Ovary (tissue), 9 donors: Measurements from ENCODE around the gene GRAP2. TPM values are rescaled to one million over a fixed set of nuclear protein-coding genes. Genes with fewer than 3 reads are reported as not detected.

ENCODE experiments used
- DNase-seq, 5 donors: peaks; one replicate each; pipeline ENCODE4 v3.0.0-alpha.2; 2019 to 2020
- H3K27ac ChIP-seq, 2 donors: fragments of 200-600 bp; one replicate each; pipeline versions ENCODE4 v1.5.1 to v1.8.0; 2019 to 2022
- H3K27me3 ChIP-seq: fragments of 200-600 bp; one replicate; pipeline ENCODE4 v1.8.0; 2022
- H3K36me3 ChIP-seq: fragments of 200-600 bp; sonication (generic); one replicate; pipeline ENCODE4 v1.5.1; 2019
- H3K4me1 ChIP-seq: one replicate; pipeline ENCODE4 v1.8.1; 2013; ENCODE audit warnings: mild to moderate bottlenecking, moderate library complexity; ENCODE audit not compliant: insufficient read depth
- H3K4me3 ChIP-seq: fragments of 200-600 bp; sonication (generic); one replicate; pipeline ENCODE4 v1.5.1; 2017
- H3K9me3 ChIP-seq, 2 donors: fragments of 200-600 bp in 1 of 2; sonication (generic) in 1 of 2; one replicate each; pipeline versions ENCODE4 v1.5.1 to v1.8.1; 2013 to 2019; ENCODE audit warnings: mild to moderate bottlenecking in 1 of 2, moderate library complexity in 1 of 2
- EP300 ChIP-seq: sonication (generic); formaldehyde crosslinking; IDR thresholded peaks from one replicate; pipeline ENCODE4 v1.6.1; 2017; ENCODE audit warnings: antibody characterized with exemption
- POLR2A ChIP-seq: fragments of 450-650 bp; IDR thresholded peaks from one replicate; pipeline ENCODE4 v1.6.1; 2017; ENCODE audit warnings: antibody characterized with exemption, mild to moderate bottlenecking, moderate library complexity
- WGBS, 3 donors: extraction: QIAGEN DNeasy Blood & Tissue Kit in 1 of 3; methylation state at CpG; one replicate each; pipeline versions ENCODE4 v1.1.5 to v1.1.7; 2013 to 2017; 5-methylcytosine and 5-hydroxymethylcytosine counted together
- intact Hi-C, 4 donors: fragments of 100-400 bp; cut with DNase I; formaldehyde crosslinking; loops; one replicate each; pipeline versions ENCODE4 v1.11.0 to v1.15.1; 2022 to 2023
- polyA plus RNA-seq, 2 donors: library from polyadenylated mRNA; stranded (reverse); fragments of 200-250 nt in 1 of 2; fragments of 350-450 nt in 1 of 2; fragmentation: Illumina TruSeq in 1 of 2; extraction: RNeasy Lipid Tissue Mini Kit (QIAGEN cat#74804) in 1 of 2; gene quantifications; one replicate each; pipeline ENCODE4 v1.2.3, GENCODE V29; 2013 to 2014
- total RNA-seq, 7 donors: library from RNA; depleted of rRNA in 2 of 7; stranded (reverse); fragments of >200 nt in 2 of 7; fragmentation: NEBNext Ultra II Directional in 3 of 7; extraction: Animal tissue kit (Norgen Biotek cat#: 25700) in 3 of 7; gene quantifications; one replicate each; pipeline versions ENCODE4 v1.1.0 to v1.2.4, GENCODE V29; 2016 to 2023
- TF ChIP-seq, protein P1 (sequence below), 3 donors: fragments of 450-650 bp in 2 of 3; fragments of 200-600 bp in 1 of 3; IDR thresholded peaks; one replicate each; pipeline versions ENCODE4 v1.5.1 to v1.8.0; 2016 to 2022; ENCODE audit warnings: antibody characterized with exemption in 3 of 3, mild to moderate bottlenecking in 1 of 3
- donor health status: DM: no; HTN: no; CAD: no; lungs with moderate emphysema.
- donor health status: DM: no; HTN: no; CAD: no.
- donor health status: Bipolar disorder and iron deficiency.
- donor health status: DM: yes; HTN: yes; CAD: no.
- donor health status: DM: no; HTN: no; CAD: no.
- donor health status: DM: yes; HTN: yes; CAD: no.

GRAP2 gene
- total and polyA plus RNA-seq, 9 donors, result 0.46 to 2.0 (median 0.75) TPM; not detected in 1

- no peak for DNase-seq
- no peak within 1 kb of the TSS for H3K4me3 ChIP-seq
- 74 to 79% (median 77%) methylated on average over 20 of the region's 20 CpGs for WGBS, 3 donors
- no peaks in the 10 kb centered on the region for H3K36me3 ChIP-seq
- no peak for TF ChIP-seq EP300
- TF ChIP-seq, protein P1, sequence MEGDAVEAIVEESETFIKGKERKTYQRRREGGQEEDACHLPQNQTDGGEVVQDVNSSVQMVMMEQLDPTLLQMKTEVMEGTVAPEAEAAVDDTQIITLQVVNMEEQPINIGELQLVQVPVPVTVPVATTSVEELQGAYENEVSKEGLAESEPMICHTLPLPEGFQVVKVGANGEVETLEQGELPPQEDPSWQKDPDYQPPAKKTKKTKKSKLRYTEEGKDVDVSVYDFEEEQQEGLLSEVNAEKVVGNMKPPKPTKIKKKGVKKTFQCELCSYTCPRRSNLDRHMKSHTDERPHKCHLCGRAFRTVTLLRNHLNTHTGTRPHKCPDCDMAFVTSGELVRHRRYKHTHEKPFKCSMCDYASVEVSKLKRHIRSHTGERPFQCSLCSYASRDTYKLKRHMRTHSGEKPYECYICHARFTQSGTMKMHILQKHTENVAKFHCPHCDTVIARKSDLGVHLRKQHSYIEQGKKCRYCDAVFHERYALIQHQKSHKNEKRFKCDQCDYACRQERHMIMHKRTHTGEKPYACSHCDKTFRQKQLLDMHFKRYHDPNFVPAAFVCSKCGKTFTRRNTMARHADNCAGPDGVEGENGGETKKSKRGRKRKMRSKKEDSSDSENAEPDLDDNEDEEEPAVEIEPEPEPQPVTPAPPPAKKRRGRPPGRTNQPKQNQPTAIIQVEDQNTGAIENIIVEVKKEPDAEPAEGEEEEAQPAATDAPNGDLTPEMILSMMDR (IDR thresholded peaks at IDR 0.05), result no peak
- TF ChIP-seq POLR2A, result no peak
- H3K9me3 ChIP-seq, result no peaks in the 10 kb centered on the region
- no peak within 1 kb of the TSS for H3K27ac ChIP-seq
- H3K4me1 ChIP-seq, result no peaks in the 10 kb centered on the region
- intact Hi-C loops, result no loop called here
- no peaks in the 10 kb centered on the region for H3K27me3 ChIP-seq
Observed at GRCh38 chr22:39893526-39893925, 7.4 kb upstream of the GRAP2 start, which contains the start of gene ENTHD1. TSS of gene ENTHD1 (minus strand) at chr22:39893760. CDS start at chr22:39887748, 6,012 bp downstream.

- Histone ChIP-seq H3K36me3 (no peaks in the 10 kb centered on the region), H3K9me3 (no peaks in the 10 kb centered on the region), H3K4me1 (no peaks in the 10 kb centered on the region), H3K27me3 (no peaks in the 10 kb centered on the region), H3K27ac (no peak overlapping the region), H3K4me3 (no peak overlapping the region)
- no peak for DNase-seq
- 52 to 59% (median 55%) methylated on average over 7 of the region's 7 CpGs for WGBS, 3 donors
- TF ChIP-seq POLR2A (no peak), EP300 (no peak)
- TF ChIP-seq, protein P1 (IDR thresholded peaks at IDR 0.05), result no peak
- intact Hi-C loops, result no loop called here
Observed at GRCh38 chr22:39894554-39895092, 6.3 kb upstream of the GRAP2 start.

DNA sequence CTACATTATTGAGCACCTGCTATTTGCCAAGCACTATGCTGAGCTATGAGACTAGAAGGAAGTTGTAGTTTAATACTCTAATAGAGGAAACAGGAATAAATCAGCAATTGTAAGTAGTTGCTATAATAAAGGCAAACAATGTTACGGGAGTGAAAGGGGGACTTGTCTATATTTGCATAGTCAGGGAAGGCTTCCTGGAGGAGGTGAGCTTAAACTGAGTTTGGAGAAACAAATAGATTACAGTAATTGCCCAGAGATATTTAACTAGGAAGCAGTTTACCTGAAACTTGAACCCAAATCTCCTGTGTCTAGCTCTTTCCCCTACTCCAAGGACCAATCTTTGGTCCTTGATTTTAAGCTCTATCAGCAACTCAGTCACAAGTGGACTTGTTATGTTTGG is 5.2 kb upstream of the GRAP2 start:
- no peaks in the 10 kb centered on the region for H3K9me3 ChIP-seq
- no peak overlapping the region for H3K4me3 ChIP-seq
- DNase-seq, result no peak
- no peak overlapping the region for H3K27ac ChIP-seq
- 72 to 89% (median 86%) methylated on average over 1 of the region's 1 CpG for WGBS, 3 donors
- no peaks in the 10 kb centered on the region for H3K27me3 ChIP-seq
- no peaks in the 10 kb centered on the region for H3K4me1 ChIP-seq
- intact Hi-C loops, result no loop called here
- H3K36me3 ChIP-seq, result no peaks in the 10 kb centered on the region
- TF ChIP-seq EP300, result no peak
- no peak for TF ChIP-seq POLR2A
- TF ChIP-seq, protein P1 (IDR thresholded peaks at IDR 0.05), result no peak

DNA sequence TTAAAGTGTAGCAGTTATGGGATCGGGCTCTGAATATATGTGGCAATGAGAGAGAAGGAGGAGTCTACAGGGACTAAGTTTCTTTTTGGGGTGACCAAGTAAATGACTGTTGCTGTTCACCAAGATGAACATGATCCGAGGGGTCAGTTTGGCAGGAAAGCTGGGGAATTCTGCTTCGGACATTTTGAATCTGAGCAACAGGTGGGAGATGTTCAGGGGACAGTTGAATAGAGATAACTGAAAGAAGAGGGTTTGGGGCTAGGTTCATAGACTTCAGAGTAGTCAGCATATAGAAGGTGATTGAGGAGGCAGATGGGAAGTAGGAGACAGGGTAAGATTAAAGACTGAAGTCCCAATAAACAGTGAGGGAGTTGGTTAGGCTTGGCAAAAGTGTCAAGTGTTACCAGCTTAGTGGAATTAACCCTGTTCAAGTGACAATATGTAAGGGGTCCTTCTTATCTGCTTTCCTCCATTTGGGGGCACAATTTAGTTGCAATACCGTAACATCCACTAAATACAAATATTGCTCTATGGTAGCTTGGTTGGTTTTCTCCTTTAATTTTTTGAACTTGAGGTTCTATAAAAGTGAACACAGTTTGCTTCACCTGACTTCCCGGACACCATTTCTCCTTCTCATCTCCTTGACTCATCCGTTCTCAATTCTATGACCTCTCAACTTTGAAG is 4.4 kb upstream of the GRAP2 start:
- intact Hi-C loops, result no loop called here
- Histone ChIP-seq H3K4me3 (no peak overlapping the region), H3K36me3 (no peaks in the 10 kb centered on the region), H3K27ac (no peak overlapping the region), H3K9me3 (no peaks in the 10 kb centered on the region), H3K4me1 (no peaks in the 10 kb centered on the region), H3K27me3 (no peaks in the 10 kb centered on the region)
- DNase-seq, result no peak
- TF ChIP-seq EP300, result no peak
- TF ChIP-seq, protein P1 (IDR thresholded peaks at IDR 0.05), result no peak
- TF ChIP-seq POLR2A, result no peak
- WGBS, 3 donors, result 69 to 72% (median 71%) methylated on average over 6 of the region's 6 CpGs
